Suprapubic skin (tissue), 4 donors: Measurements from ENCODE around the gene ACADS. TPM values are rescaled to one million over a fixed set of nuclear protein-coding genes. Genes with fewer than 3 reads are reported as not detected.

Experiments
- DNase-seq, 2 donors: peaks; one replicate each; pipeline ENCODE4 v3.0.0-alpha.2; 2019; ENCODE audit warnings: low spot score in 2 of 2
- H3K27ac ChIP-seq: fragments of 200-600 bp; sonication (generic); one replicate; pipeline ENCODE4 v1.5.1; 2019
- H3K27me3 ChIP-seq: fragments of 200-600 bp; sonication (generic); one replicate; pipeline ENCODE4 v1.5.1; 2019
- H3K36me3 ChIP-seq: fragments of 200-600 bp; sonication (generic); one replicate; pipeline ENCODE4 v1.5.1; 2019
- H3K4me1 ChIP-seq: fragments of 200-600 bp; sonication (generic); one replicate; pipeline ENCODE4 v1.5.1; 2019
- H3K4me3 ChIP-seq: fragments of 200-600 bp; sonication (generic); one replicate; pipeline ENCODE4 v1.5.1; 2019; ENCODE audit warnings: mild to moderate bottlenecking
- H3K9me3 ChIP-seq: fragments of 200-600 bp; sonication (generic); one replicate; pipeline ENCODE4 v1.5.1; 2019
- EP300 ChIP-seq: sonication (generic); formaldehyde crosslinking; IDR thresholded peaks from one replicate; pipeline ENCODE4 v1.6.1; 2017; ENCODE audit warnings: antibody characterized with exemption
- POLR2A ChIP-seq, 2 donors: fragments of 450-650 bp; IDR thresholded peaks; one replicate each; pipeline ENCODE4 v1.6.1; 2017; ENCODE audit warnings: antibody characterized with exemption in 2 of 2, mild to moderate bottlenecking in 2 of 2, moderate library complexity in 2 of 2
- POLR2AphosphoS5 ChIP-seq, 3 donors: sonication (generic); formaldehyde crosslinking; IDR thresholded peaks; one replicate each; pipeline ENCODE4 v1.6.1; 2017; ENCODE audit warnings: antibody characterized with exemption in 3 of 3
- WGBS: methylation state at CpG from one replicate; pipeline ENCODE4 v1.1.5; 2018; 5-methylcytosine and 5-hydroxymethylcytosine counted together
- total RNA-seq, 4 donors: library from RNA; depleted of rRNA; stranded (reverse); fragments of >200 nt; gene quantifications; one replicate each; pipeline ENCODE4 v1.1.0, GENCODE V29; 2016
- TF ChIP-seq, protein P1 (sequence below), 2 donors: fragments of 200-600 bp in 1 of 2; fragments of 450-650 bp in 1 of 2; sonication (generic) in 1 of 2; IDR thresholded peaks; one replicate each; pipeline ENCODE4 v1.5.1; 2016 to 2019; ENCODE audit warnings: antibody characterized with exemption in 2 of 2, mild to moderate bottlenecking in 1 of 2, moderate library complexity in 1 of 2

The ACADS gene
- total RNA-seq, 4 donors from 2014 or later = 19.6 to 27.6 (median 24.4) TPM

DNA sequence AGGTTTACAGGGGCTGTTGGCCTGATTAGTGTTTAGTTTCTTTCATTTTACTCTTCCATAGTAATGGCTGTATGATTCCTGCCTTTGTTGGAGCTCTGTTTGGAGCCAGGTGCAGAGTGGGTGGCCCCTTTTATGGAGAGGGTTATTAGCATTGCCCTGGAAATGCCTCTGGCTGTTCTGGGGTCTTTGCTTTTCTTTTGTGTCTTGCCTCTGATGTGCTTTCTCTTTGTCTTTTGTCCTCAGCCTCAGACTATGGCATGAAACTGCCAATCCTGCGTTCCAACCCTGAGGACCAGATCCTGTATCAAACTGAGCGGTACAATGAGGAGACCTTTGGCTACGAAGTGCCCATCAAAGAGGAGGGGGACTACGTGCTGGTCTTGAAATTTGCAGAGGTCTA lies 31.8 kb upstream of the ACADS start:
- 80% methylated on average over 3 of the region's 4 CpGs for WGBS
- Histone ChIP-seq H3K36me3 (peaks cover 51% of the 10 kb centered on the region), H3K27ac (no peak overlapping the region), H3K4me1 (peaks cover 32% of the 10 kb centered on the region), H3K9me3 (no peaks in the 10 kb centered on the region), H3K4me3 (no peak overlapping the region), H3K27me3 (no peaks in the 10 kb centered on the region)
- TF ChIP-seq POLR2AphosphoS5 (IDR thresholded peaks at IDR 0.05) (no peak), EP300 (no peak), POLR2A (IDR thresholded peaks at IDR 0.05) (no peak)
- TF ChIP-seq, protein P1, sequence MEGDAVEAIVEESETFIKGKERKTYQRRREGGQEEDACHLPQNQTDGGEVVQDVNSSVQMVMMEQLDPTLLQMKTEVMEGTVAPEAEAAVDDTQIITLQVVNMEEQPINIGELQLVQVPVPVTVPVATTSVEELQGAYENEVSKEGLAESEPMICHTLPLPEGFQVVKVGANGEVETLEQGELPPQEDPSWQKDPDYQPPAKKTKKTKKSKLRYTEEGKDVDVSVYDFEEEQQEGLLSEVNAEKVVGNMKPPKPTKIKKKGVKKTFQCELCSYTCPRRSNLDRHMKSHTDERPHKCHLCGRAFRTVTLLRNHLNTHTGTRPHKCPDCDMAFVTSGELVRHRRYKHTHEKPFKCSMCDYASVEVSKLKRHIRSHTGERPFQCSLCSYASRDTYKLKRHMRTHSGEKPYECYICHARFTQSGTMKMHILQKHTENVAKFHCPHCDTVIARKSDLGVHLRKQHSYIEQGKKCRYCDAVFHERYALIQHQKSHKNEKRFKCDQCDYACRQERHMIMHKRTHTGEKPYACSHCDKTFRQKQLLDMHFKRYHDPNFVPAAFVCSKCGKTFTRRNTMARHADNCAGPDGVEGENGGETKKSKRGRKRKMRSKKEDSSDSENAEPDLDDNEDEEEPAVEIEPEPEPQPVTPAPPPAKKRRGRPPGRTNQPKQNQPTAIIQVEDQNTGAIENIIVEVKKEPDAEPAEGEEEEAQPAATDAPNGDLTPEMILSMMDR (IDR thresholded peaks at IDR 0.05) = no peak
- no peak for DNase-seq

DNA sequence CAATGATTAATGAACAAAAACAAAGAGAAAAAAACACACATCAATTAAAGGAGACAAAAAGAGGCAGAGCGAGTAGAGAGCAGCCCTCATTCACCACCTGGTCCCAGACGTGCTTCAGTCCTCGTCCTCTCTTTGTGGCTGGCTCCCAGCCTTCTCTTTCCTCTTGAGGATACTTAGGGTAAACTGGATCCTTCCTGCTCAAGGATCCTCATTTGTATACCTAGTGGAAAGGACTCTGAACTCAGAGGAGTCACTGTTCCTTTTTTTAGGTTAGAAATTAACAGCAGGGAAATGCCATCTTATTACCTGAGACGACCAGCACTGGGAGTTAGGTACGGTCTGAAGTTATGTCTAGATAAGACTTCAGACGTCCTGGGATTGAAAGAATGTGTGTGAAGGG lies 29.0 kb upstream of the ACADS start:
- Histone ChIP-seq H3K27ac (no peak overlapping the region), H3K4me3 (no peak overlapping the region), H3K36me3 (peaks cover 78% of the 10 kb centered on the region), H3K9me3 (no peaks in the 10 kb centered on the region), H3K27me3 (no peaks in the 10 kb centered on the region), H3K4me1 (peaks cover 9% of the 10 kb centered on the region)
- TF ChIP-seq, protein P1 (IDR thresholded peaks at IDR 0.05) = no peak
- no peak for TF ChIP-seq POLR2A (IDR thresholded peaks at IDR 0.05)
- TF ChIP-seq POLR2AphosphoS5 (IDR thresholded peaks at IDR 0.05) = no peak
- TF ChIP-seq EP300 = no peak
- WGBS = 91% methylated on average over 6 of the region's 6 CpGs
- no peak for DNase-seq

DNA sequence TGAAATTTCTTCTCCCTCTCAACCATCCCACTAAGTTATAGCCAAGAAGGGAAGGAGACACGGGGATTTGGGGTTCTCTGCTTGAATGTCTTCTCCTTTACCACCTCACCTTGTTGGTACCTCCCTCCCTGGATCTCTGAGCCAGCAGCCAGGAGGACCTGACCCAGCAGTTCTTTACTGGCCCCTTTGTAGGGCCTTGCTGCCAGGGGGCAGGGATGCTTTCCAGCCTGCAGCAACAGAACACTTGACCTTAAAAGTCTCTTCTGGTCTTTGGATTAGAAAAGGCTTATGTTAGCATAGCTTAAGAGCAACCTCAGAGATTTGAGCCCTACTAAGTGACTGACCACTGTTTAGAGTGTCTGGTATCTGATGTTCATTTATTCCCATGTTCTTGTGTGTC lies 28.3 kb upstream of the ACADS start:
- no peak overlapping the region for H3K4me3 ChIP-seq
- TF ChIP-seq, protein P1 (IDR thresholded peaks at IDR 0.05) = no peak
- TF ChIP-seq EP300 (no peak), POLR2A (IDR thresholded peaks at IDR 0.05) (no peak), POLR2AphosphoS5 (IDR thresholded peaks at IDR 0.05) (no peak)
- peaks cover 85% of the 10 kb centered on the region for H3K36me3 ChIP-seq
- 75% methylated on average over 1 of the region's 1 CpG for WGBS
- H3K27me3 ChIP-seq = no peaks in the 10 kb centered on the region
- H3K4me1 ChIP-seq = peaks cover 6% of the 10 kb centered on the region
- DNase-seq = no peak
- no peaks in the 10 kb centered on the region for H3K9me3 ChIP-seq
- H3K27ac ChIP-seq = no peak overlapping the region

DNA sequence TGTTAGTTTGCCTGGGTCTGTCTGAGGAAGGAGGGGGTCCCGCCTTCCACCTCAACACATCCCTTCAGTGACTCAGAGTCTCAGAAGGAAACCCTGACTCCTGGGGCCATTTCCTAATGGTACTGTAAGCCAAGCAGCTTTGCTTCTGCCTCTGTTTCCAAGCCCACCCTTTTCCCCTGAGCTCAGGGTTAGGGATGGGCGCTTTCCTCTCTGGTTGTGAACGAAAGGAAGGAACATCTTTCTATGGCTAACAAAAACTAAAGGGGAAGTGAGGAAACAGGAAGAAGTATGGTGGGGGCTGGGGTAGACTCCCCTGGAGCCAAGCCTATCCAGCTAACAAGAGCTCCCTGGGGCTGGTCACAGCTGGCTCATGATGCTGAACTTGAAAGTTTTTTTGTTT lies 27.0 kb upstream of the ACADS start:
- H3K9me3 ChIP-seq = no peaks in the 10 kb centered on the region
- H3K27ac ChIP-seq = no peak overlapping the region
- no peaks in the 10 kb centered on the region for H3K4me1 ChIP-seq
- no peak for DNase-seq
- 87% methylated on average over 3 of the region's 3 CpGs for WGBS
- H3K4me3 ChIP-seq = no peak overlapping the region
- H3K27me3 ChIP-seq = no peaks in the 10 kb centered on the region
- peaks cover 97% of the 10 kb centered on the region for H3K36me3 ChIP-seq
- no peak for TF ChIP-seq POLR2A (IDR thresholded peaks at IDR 0.05)
- no peak for TF ChIP-seq POLR2AphosphoS5 (IDR thresholded peaks at IDR 0.05)
- TF ChIP-seq, protein P1 (IDR thresholded peaks at IDR 0.05) = no peak
- no peak for TF ChIP-seq EP300

DNA sequence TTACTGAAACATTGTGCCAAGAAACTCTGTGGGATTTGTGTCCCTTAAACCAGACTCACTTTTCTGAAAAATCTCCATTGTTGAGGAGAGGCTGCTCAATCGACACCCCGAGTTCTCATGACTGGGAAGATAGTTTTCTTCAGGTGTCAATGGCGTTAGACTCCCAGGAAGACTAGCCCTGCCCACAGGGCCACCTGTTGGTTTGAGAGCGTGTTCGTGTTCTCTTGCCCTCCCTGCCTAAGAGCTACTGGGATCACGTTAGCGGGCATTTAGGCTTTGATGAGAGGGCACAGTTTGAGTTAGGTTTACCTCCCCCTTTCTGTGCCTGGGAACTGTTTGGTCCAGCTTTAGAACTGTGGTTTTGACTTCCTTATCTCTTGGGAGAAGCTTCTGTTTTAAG lies 26.1 kb upstream of the ACADS start:
- no peak for DNase-seq
- Histone ChIP-seq H3K27me3 (no peaks in the 10 kb centered on the region), H3K36me3 (peaks cover 91% of the 10 kb centered on the region), H3K9me3 (no peaks in the 10 kb centered on the region), H3K27ac (no peak overlapping the region), H3K4me1 (no peaks in the 10 kb centered on the region), H3K4me3 (no peak overlapping the region)
- WGBS = 80% methylated on average over 7 of the region's 7 CpGs
- TF ChIP-seq EP300 = no peak
- no peak for TF ChIP-seq POLR2AphosphoS5 (IDR thresholded peaks at IDR 0.05)
- TF ChIP-seq POLR2A (IDR thresholded peaks at IDR 0.05) = no peak
- TF ChIP-seq, protein P1 (IDR thresholded peaks at IDR 0.05) = no peak
